Measurements from ENCODE around the gene DOK6. TPM values are rescaled to one million over a fixed set of nuclear protein-coding genes. Genes with fewer than 3 reads are reported as not detected.
A peak's percentile ranks its signal among the peaks of the same experiment; 100 is the strongest.

The DOK6 gene
- total and polyA plus RNA-seq, 2 of the 13 experiments (the other 11 are each of a cell fraction or from before 2014, with no cell fraction given) = 17.0 to 17.2 TPM

- TF ChIP-seq ZNF503 (CRISPR knock-in tag; IDR thresholded peaks at IDR 0.05) (peak; percentile 72; the same call in 1 of the 2 replicates), ZNF605 (CRISPR knock-in tag; IDR thresholded peaks at IDR 0.05) (no peak), ZBTB40 (IDR thresholded peaks at IDR 0.05) (no peak), ZBTB40 (CRISPR knock-in tag; IDR thresholded peaks at IDR 0.05) (no peak; the same call in 1 of the 2 replicates)
Measured at GRCh38 chr18:69358212-69358895, 42.3 kb upstream of the DOK6 start (continued).
